ENCODE data around the gene NDUFAF8. TPM values are rescaled to one million over a fixed set of nuclear protein-coding genes. Genes with fewer than 3 reads are reported as not detected.

Gene NDUFAF8
- polyA plus RNA-seq, 1 donor, result 39.2 TPM

DNA sequence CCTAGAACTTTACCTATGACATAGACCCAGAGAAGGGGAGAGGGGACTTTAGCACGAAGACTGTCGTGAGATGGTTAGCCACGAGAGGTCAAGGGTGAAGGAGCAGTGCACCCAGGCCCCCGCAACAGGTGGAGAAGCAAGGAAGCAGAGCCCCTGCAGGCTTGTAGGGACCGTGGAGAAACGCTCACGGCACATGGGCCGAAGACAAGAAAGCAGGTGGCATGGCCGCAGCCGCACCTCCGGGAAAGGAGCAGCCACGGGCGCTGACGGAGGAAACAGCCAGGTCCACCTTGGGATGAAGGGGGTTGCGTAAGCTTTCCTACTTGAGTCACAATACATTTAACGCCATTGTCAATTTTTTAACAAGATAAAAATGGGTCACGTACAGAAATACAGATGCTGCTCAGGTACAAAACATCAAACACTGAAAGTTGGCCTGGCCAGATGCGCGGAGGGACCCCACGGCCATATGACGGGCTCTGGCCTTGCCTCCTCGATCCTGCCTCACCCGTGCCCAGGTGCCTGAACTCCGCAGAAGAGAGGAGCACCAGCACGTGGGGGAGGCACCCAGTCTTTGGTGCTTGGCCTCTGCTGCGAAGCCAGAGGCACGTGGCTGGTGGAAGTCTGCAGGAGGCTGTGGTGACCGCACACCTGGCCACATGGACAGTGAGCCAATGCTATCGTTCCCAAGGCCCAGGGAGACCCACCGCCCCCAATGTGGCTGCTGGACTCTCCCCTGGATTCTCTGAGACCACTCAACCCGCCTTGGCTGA is 34.8 kb downstream of the NDUFAF8 start:
- no peak for DNase-seq (ENCODE audit: low read depth)

DNA sequence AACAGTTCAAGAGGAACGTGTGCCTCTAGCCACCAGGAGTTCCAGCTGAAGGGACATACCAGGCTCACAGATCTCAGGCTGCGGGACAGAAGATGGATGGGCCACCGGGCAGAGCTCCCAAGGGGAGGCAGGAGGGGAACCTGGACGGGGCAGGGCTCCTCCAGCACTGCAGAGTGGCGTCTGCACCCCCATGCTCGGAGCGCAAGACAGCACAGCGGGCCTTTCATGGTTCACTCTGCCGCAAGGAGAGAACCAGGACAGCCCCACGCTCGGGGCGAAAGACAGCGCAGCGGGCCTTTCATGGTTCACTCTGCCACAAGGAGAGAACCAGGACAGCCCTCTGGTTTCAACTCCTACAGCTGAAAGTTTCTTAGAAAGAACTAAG is 35.3 kb downstream of the NDUFAF8 start:
- DNase-seq (ENCODE audit: low read depth), result no peak

DNA sequence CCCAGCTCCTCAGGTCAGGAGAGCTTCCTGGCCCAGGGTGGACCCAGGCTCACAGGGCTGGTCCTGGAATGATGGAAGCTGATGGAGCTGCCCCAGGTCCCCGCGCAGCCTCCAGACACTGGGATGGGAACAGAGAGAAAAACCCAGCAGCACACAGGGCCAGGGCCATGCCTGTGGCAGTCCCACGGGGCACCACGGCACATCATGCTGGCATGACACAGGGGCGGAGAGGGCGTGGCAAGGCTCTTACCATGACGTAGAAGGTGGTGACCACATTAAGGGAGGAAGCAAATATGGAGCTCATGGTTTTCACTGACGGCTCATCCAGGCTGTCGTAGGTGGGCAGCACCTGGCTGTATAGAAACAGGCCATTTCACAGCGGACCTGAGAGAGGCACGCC is 37.7 kb downstream of the NDUFAF8 start:
- DNase-seq (ENCODE audit: low read depth), result no peak

GRCh38 chr17:81277421-81277820 is 38.3 kb downstream of the NDUFAF8 start:
- no peak for DNase-seq (ENCODE audit: low read depth)

DNA sequence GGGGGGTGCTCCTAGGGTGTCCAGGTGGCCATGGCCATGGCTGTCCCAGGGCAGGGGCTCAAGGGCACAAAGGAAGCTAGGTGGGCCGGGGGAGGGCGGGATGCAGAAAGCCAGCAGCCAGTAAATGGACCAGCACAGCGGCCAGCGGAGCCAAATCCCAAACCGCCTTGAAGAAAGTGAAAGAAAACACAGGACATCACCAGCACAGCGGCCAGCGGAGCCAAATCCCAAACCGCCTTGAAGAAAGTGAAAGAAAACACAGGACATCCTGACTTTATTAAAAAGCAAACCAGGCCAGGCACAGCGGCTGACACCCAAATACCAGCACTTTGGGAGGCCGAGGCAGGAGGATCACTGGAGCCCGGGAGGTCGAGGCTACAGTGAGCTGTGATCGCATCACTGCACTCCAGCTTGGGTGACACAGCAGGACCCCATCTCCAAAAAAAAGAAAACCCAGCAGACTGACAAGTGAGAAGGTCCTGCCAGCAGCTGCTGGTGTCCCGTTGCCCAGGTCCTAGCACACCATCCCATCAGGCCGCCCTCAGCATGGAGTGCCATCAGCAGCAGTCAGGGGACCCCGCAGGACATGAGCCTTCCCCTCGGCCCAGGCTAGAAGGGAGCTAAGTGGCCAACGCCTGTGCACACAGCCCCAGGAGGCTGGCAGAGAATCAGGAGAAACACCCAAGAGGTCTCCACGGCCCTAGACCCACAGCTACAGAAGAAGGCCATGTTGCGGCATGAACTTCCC is 39.0 kb downstream of the NDUFAF8 start:
- DNase-seq (ENCODE audit: low read depth), result no peak

- no peak for DNase-seq (ENCODE audit: low read depth)
Observed at GRCh38 chr17:81278831-81279230, 39.7 kb downstream of the NDUFAF8 start.

GRCh38 chr17:81279278-81280275 is 40.5 kb downstream of the NDUFAF8 start:
- no peak for DNase-seq (ENCODE audit: low read depth)

GRCh38 chr17:81280571-81280970 is 41.5 kb downstream of the NDUFAF8 start:
- no peak for DNase-seq (ENCODE audit: low read depth)

DNA sequence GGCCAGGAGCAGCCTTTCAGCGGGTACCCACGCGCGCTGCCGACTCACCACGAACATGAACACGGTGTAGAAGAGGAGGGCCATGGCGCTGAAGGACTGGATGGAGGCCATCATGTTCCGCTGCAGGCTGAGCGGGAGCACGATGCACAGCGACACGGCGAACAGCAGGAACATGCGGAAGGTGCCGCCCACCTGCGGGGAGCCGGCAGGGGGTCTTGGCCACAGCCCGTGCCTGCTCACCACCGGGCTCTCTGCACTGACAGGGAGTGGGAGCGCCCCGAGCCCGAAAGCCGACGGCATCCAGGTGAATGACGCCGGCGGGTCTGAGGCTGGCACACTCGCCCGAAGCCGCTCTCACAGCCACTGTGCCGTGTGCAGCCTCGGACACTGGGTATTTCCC is 43.0 kb downstream of the NDUFAF8 start:
- DNase-seq (ENCODE audit: low read depth), result no peak

- no peak for DNase-seq (ENCODE audit: low read depth)
Observed at GRCh38 chr17:81282876-81283275, 43.8 kb downstream of the NDUFAF8 start.

DNA sequence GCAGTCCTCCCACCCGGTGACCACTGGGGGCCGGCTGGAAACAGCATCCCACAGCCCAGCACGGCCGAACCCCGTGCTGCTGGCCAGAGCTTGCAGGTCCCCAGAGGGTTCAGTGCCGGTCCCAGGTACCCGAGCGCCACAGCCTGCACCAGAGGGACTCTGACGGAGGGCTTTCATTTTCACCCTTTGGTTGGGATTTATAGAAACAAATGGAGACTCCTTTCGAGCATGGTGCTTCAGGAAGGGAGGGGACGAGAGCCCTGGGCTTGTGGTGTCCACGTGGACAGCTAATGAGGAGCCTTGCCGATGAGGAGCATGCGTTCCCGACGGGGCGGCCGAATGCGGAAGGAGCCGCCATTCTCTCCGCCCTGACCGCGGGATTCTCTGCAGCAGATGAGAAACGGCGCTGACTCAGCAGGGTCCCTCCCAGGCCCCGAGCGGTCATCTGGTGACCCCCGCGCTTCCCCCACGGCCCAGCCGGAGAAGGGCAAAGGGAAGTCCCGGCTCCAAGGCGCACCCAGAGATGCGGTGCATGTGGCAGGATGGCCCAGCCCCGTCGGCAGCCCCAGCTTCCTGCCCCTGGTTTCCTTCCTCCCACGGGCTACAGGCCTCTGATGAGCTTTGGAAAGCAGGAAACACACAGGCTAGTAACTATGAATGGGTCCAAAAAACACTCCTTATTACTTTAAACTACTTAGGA is 46.2 kb downstream of the NDUFAF8 start:
- DNase-seq (ENCODE audit: low read depth), result no peak

DNA sequence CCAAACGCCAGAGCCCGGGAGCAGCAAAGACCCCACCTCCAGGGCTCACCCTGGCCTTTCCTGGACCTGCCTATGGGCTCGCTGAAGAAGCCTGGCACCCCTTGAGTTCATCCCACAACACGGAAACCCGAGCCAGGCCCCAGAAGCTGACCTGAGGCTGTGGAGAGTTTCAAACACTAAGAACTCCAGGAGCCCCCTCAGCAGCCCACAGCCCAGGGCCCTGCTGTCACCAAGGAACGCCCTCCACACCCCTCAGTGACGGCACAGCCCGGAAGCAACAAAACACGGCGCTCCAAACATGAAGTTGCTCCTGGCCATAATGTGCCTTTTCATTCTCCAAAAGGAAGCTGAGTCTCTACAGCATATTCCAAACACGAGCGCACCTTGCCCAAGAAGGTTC is 46.8 kb downstream of the NDUFAF8 start:
- DNase-seq (ENCODE audit: low read depth), result no peak

DNA sequence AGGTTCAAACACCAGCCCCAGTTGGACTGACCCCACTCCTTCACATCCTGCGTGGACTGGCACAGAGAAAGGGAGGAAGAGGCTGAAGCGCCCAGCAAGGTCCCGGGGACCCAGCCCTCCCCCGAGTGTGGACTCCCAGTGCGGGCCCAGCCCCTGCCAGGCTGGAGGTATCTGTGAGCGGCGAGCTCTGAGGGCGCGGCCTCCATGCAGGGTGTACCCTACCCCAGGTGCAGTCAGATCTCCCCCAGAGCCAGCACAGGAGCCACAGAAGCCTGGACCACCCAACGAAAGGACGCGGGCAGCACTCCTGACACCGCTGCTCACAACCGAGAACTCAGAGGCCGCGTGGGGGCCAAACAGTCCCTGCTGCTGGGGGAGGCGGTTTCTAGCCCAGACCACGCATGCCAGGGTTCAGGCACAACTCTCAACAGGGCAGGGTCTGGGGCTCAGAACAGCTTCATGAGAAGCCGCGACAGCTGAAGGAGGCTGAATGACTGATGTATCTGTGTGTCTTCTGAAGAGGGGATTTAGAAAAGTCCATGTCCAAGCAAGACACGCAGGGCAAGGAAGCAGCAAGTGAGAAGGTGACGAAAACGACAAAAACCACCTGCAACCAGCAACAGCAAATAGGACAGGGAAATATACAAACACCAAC is 47.5 kb downstream of the NDUFAF8 start:
- DNase-seq (ENCODE audit: low read depth), result no peak

GRCh38 chr17:81287152-81287551 is 48.0 kb downstream of the NDUFAF8 start:
- no peak for DNase-seq (ENCODE audit: low read depth)

- DNase-seq (ENCODE audit: low read depth), result no peak
Observed at GRCh38 chr17:81287741-81288430, 48.8 kb downstream of the NDUFAF8 start.

- DNase-seq (ENCODE audit: low read depth), result no peak
Observed at GRCh38 chr17:81288715-81289114, 49.6 kb downstream of the NDUFAF8 start.

DNA sequence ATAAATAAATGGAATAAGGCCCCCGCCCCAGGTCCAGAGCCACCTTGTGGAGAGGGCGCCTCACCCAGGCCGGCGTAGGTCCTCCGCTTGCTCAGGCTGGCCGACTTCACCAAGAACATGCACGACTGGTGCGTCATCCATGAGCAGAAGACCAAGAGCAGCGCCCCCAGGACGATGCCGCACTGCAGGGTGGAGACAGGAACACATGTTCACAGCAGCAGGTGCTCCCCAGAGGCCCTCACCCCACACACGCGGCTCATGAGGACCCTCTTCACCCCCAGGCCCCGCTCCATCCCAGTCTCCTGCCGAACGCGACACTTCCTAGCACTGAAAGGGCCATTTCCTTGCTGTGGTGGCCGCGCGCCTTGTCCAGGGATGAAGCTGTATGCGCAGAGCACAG is 50.5 kb downstream of the NDUFAF8 start:
- DNase-seq (ENCODE audit: low read depth), result no peak

GRCh38 chr17:81290230-81290629 is 51.1 kb downstream of the NDUFAF8 start:
- no peak for DNase-seq (ENCODE audit: low read depth)

Measured in forelimb muscle (tissue), 1 donor.